NCI-H1694 (cell line): Measurements from ENCODE around the gene USP32.
"Not testable (repeated sequence)": the region's sequence is repeated elsewhere in the genome, so short reads cannot be mapped to it uniquely, and the experiment has no call there.

Experiments used
- DNase-seq: peaks from one replicate; lab custom pipeline; 2025; lab: John Stamatoyannopoulos, UW

Gene USP32

DNA sequence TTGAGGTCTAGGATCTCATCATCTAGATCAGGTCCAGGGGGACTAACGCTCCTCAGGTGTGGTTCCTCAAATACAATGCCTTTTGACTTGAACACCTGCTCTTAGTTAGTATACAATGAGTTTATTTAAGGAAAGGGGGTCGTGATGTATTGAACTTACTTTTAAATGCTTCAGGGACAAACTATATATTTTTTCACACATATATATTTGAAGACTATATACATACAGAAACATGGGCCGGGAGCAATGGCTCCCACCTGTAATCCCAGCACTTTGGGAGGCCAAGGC, 11.5 kb upstream of the USP32 start:
- no peak for DNase-seq

DNA sequence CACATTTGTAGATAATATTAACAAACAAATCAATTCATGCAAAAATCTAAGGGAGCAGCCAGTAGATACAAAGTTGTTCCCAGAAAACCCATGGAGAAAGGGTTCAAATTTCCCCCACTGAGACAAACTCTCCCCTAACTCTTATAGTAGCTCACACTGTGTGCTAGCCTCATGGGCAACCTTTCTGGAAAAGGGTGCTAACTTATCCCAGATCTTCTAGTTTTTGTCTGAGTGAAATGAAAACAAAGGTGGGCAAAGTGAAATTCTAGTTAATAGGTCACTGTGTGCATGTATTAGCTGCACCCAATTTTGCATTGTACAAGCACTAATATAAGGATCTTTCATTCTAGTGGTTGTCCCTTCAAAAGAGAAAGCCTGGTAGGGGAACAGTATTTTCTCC, 9.9 kb upstream of the USP32 start:
- no peak for DNase-seq

- no peak for DNase-seq
Measured at GRCh38 chr17:60398227-60398959, 6.5 kb upstream of the USP32 start.

DNA sequence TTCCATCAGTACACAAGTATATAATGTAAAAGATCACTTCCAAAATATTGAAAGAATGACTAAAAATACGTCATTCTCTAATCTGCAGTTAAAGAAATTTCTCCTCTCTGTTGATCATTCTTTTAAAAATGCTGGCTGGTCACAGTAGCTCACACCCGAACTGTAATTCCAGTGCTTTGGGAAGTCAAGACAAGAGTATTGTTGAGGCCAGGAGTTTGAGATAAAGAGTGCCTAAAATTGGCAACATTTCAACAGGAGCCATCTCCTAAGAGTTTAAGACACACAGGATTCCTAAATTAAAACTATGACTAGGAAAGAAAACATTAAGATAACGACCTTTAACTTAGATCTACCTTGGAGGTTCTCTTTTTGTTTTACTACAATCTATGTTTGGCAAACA, 4.5 kb upstream of the USP32 start:
- no peak for DNase-seq

DNA sequence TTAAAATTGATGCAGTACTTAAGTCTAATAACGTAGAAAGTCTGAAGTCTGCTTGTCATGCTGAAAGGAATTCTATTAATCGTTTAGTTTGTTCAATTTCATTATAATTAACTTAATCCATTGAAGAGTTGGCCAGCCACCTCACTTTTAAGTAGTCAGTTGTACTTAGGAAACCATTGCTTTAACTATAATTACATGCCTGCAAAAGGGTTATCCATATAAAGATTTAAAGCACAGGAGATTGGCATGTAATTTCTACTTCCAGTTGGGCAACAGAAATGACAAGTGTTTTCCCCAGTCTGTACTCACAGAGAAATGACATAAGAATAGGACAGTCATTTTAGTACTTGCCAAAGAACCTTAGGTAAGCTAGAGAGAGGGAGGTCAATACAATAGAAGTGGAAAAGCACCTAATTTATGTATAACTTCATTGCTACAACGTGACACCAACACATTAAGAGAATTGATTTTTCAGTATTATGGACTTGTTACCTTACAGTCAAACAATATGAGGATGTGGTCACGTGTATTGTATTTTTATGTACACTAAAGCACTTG, 3.7 kb upstream of the USP32 start:
- DNase-seq: no peak

- DNase-seq: no peak
Measured at GRCh38 chr17:60393840-60394723, 2.1 kb upstream of the USP32 start.

DNA sequence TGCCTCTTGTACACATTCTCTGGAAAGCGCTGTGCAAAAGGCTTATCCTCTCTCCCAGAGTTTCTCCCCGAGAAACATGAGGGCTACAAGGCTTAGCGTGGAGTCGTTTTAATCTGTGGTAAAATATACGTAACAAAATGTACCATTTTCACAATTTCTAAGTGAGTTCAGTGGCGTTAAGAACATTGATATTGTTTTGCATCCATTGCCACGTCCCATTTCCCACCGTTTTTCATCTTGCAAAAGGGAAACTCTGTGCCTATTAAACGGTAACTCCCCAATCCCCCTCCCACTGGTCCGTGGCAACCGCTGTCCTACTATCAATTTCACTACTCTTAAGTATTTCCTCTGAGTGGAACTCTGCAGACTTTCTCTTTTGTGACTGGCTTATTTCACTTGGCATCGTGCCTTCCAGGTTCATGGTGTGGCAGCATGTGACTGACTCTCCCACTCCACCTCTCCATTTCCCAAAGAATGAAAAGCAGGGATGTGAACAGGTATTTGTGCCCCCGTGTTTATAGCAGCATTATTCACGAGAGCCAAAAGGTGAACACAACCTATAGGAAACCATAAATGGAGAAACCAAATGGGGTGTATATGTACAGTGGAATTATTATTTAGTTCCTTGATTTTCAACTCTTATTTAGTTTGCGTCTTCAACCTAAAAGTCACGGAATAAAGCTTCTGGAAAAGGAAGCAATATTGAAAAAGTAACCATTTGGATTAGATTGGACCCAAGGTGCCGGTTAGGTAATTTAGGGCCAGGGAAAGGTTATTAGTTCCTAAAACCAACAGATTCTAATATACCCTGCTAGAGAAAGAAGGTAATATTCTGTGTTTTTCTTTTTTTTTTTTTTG, 1.1 kb upstream of the USP32 start:
- DNase-seq: no peak

- DNase-seq: no peak
Measured at GRCh38 chr17:60391471-60392041, 377 bp downstream of the USP32 start.

- DNase-seq: no peak
Measured at GRCh38 chr17:60390925-60391470, 935 bp downstream of the USP32 start.

DNA sequence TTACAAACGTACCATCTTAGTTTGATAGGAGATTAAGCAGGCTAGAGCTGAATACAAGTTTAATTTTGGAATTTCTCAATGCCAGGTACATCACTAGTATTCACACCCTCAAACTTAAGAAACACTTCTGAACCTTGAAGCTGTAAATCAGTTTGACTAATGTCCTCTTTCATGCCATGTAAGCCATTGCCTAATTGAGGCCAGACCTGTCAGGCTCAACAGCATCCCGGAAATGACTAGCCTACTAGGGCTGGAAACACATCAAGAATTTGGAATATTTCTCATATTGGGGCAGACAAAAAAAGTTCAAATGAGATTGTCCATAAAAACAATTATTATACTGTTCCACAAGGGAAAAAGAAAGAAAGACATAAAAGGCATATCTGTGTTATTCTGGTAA, 1.7 kb downstream of the USP32 start:
- no peak for DNase-seq

DNA sequence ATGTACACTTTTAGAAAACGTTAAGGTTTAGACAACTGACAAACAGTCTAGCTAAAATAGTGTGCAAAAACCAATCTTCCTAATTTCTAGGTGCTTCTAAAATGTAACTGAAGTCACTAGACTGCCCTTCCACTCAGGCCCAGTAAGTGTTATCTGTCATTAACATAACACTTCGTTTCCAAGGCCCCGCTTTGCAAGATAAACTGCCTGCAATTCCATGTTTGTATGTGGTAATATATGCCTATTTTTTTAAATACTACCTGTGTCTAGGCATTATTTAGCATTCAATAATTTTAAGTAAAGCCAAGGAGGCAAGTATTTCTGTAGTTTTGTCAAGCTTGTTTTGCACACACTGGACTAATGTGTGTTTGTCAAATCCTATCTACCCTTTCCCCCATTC, 3.2 kb downstream of the USP32 start:
- DNase-seq: no peak

- no peak for DNase-seq
Measured at GRCh38 chr17:60387666-60388065, 4.3 kb downstream of the USP32 start.

- no peak for DNase-seq
Measured at GRCh38 chr17:60386147-60387058, 5.5 kb downstream of the USP32 start.

DNA sequence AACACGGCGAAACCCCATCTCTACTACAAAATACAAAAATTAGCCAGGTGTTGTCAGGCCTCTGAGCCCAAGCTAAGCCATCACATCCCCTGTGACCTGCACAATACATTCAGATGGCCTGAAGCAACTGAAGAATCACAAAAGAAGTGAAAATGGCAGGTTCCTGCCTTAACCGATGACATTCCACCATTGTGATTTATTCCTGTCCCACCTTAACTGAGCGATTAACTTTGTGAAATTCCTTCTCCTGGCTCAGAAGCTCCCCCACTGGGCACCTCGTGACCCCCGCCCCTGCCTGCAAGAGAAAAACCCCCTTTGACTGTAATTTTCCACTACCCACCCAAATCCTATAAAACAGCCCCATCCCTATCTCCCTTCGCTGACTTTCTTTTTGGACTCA, 7.0 kb downstream of the USP32 start:
- not testable (repeated sequence) for DNase-seq

- no peak for DNase-seq
Measured at GRCh38 chr17:60383379-60383778, 8.6 kb downstream of the USP32 start.

DNA sequence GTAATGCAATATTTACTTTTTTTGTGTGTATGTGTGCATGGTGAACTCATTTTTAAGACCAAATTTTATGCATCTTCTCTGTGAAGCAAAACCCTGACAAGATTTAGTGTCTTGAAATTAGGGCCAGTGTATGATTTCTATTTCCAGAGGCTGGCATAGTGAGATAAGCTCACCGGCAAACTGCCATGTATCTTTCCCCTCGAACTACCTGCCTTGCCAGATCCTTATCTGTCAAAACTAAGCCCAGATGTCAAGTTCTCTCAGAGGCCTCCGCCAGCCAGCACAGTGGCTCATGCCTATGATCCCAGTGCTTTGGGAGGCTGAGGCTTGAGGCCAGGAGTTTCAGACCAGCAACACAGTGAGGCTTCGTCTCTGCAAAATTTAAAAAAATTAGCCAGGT, 10.0 kb downstream of the USP32 start:
- no peak for DNase-seq

- DNase-seq: not testable (repeated sequence)
Measured at GRCh38 chr17:60379461-60379860, 12.5 kb downstream of the USP32 start.

DNA sequence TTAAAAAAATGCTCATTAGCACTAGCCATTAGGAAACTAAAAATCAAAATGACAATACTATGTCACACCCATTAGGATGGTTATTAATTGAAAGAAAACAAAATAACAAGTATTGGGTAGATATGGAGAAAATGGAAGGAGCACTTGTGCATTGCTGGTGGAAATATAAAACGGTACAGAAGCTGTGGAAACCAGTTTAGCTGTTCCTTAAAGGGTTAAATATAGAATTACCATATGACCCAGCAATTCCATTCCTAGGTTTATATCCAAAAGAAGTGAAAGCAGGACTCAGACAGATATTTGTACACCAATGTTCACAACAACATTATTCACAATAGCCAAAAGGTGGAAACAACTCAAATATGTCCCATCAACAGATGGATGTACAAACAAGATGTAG, 13.7 kb downstream of the USP32 start:
- DNase-seq: not testable (repeated sequence)

- no peak for DNase-seq
Measured at GRCh38 chr17:60372790-60373483, 19.0 kb downstream of the USP32 start.
